NCI-H345 treated with DMSO at 0.1 percent for 48 hours (cell line): ENCODE results near the gene PRKCE.

Experiments used
- DNase-seq: peaks from one replicate; lab custom pipeline; 2025; ENCODE audit not compliant: unreplicated experiment; lab: John Stamatoyannopoulos, UW

PRKCE gene

DNA sequence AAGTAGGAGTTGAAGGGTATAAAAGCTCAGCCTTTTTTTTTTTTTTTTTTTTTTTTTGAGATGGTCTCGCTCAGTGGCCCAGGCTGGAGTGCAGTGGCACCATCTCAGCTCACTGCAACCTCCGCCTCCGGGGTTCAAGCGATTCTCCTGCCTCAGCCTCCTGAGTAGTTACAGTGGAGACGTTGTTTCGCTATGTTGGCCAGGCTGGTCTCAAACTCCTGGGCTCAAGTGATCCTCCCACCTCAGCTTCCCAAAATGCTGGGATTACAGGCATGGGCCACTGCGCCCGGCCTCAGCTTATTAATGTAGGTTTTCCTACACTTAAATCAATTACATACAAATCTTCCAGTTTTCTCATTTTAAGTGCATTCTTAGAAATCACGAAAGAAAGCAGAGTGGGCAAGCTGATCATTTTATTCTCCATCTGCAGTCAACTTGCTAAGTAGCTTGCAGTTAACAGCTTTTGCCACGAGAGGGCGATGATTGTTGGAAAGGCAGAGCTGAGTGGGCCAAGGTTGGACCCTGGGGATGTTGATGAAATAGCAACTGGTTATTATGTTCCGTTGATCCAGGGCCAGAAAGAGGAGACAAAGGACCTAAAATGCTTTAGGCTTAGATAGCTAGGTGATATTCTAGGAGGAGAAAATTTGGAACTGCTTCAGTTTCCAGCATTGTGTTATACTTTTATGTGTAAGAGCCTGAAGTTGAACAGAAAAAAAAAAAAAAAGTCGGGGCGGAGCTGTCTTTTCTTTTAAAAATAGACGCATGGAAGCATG, 411.4 kb downstream of the PRKCE start:
- DNase-seq: peak; percentile 49

GRCh38 chr2:46064396-46064795, 412.9 kb downstream of the PRKCE start:
- DNase-seq: no peak

DNA sequence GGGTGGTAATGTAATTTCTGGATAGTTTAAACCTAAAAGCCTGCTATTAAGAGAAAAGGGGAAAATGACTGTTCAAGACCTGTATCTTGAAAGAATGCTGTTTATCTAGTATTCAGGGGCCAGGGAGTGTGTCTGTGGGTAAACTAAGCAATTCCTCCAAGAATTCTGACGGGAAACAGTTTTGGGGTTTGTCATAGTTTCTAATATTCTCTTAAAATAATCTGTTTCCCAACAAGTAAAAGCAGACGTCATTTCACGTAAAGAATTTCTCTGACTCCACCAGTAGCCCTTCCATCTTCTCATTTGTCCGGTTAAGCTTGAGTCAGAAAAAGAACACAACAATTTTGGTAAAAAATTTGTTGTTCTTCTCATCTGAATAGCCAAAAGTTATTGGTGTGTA, 413.7 kb downstream of the PRKCE start:
- DNase-seq: no peak

- DNase-seq: no peak
These were observed 414.6 kb downstream of the PRKCE start for GRCh38 chr2:46066116-46066515.

DNA sequence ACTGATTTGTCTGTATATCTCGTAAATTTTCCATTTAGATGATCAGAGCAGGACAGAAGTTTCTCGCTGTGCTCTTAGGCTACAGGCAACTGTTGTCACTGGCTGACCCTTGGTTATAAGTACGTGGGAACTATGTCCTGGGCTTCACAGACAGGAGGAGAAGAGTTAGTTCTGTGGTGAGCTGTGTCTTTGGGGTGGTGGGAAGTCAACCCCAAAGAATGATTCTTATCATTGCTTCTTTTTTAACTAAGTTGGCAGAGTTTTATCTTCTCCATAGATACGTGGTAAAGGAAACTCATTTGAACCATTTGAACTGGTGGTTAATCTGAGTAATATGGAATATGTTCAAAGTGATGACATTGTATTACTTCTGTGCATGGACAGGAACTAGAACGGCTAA, 415.1 kb downstream of the PRKCE start:
- no peak for DNase-seq

DNA sequence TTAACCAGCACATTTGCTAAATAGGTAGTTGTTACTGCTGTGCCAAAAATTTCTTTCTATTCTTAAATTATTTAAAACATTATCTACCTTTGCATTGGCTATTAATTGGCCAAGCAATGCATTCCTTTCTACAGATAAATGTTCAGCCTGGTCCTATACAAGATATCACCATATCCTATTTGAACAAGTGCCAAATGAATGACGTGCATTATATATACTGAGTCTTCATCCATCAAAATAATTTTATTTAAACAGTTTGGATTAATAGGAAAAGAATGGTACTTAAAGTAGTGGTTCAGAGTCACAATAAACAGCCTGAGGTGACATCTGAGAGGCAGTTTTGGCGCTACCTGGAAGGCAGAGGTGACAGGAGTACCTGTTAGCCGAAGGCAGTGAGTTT, 415.6 kb downstream of the PRKCE start:
- no peak for DNase-seq

DNA sequence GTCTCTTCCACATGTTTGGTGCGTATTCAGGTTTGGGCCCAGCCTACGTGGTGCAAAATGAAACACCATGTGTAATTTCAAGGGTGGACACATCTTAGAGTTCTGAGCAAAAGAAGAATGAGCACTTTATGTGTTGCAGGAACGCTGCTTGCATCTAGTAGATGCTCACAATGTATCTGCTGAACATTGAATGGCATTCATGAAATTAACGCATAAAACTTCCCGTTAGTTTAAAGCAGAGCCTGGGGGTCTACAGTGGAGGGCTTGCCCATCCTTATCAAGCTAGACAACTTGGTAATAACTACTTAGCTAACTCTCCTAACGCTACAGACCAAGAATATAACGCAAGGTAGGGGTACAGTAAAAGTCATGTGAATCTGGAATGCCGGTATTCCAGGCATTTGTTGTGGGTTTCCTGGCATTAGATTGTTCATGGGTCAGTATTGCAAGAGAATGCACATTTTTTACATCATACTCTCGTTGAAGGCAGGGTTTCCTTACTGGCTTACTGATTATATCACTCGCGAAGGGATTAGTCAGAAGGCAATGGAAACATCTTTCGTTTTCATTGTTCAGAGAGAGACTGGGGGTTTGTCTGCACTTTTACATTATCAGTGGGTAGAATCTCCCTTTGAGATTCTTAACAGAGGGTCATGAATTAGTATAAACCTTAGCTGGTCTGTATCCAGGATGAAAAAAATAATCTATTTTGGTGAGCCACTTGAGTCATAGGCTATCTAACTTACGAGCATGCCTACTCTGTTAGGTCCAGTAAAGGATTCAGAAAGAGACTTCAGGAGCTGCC, 416.2 kb downstream of the PRKCE start:
- no peak for DNase-seq

GRCh38 chr2:46068636-46069035, 417.2 kb downstream of the PRKCE start:
- no peak for DNase-seq

GRCh38 chr2:46071074-46071473, 419.6 kb downstream of the PRKCE start:
- no peak for DNase-seq

- DNase-seq: no peak
These were observed 420.8 kb downstream of the PRKCE start for GRCh38 chr2:46072101-46072820.

DNA sequence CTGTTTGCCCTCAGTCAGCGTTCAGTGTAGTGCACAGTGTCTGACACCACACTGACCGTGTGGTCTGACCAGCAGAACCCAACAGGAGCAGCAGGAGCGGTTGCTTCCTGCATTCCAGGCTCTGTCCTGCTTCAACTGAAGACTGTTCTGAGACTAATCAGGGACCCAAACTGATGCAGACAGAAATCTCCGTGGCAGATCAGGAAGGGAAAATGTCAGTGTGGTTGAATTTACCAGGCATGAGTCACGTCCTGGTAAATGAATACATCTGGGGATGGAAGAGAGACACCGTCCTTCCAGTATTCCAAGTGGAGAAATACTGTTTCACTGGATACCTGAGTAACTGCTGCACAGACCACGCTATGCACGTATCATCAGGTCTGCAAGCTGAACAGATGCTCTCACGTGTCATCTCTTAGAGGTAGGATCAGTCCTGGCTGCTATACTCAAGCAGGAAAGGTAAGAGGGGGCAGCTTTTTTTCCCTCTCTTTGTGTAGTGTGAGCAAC, 422.1 kb downstream of the PRKCE start:
- no peak for DNase-seq

DNA sequence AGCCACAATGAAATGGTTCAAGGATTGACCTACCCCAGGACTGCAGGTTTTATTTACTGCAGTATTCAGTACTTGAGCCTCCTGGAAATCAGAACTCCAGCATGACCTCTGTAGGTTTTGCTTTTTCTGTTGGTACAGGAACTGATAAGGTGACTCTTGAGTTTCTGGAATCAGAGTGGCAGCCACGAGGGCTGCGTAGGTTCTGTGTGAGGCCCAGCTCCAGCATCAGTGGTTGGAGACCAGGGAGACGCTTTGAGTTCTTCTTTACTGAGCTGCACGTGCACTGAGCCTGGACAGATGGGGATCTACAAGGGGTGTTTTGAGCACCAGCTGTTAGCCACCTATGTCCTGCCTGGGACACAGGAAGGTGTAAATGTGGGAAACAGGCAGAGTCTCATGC, 423.0 kb downstream of the PRKCE start:
- DNase-seq: no peak

DNA sequence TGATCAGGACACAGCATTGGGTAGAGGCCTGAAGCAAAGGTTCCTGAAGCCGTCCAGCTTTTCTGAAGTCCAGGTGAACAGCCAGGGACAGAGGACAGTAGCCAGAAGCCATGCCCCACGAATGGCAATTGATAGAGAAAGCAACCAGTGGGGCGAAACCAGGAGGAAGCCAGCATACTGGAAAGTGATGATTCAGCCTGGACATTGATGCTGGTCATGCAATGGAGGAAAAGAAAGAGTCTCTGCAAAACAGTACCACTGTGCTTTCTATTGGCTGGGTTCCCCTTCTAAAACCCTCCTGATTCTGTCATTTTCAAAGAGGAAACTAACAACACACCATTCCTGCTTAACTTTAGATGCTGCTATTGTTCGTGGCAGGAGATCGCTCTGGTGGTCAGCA, 424.4 kb downstream of the PRKCE start:
- no peak for DNase-seq

DNA sequence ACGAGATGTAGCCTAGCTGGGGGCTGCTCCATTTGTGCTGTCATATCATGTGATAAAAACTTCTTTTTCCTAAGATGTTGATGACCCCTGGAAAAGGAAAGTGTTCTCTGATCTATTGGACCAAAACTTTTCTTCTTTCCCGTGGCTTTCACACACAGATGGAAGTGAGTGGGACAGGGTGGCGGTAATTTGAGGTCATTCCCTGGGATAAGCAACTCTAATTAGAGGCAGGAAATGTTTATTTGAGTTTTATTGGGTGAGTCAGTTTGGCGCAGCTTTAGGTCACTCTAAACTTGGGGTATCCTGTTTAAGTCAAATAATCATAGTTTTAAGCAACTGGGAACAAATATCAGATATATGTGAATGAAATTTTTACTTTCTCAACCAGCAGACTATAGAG, 424.8 kb downstream of the PRKCE start:
- DNase-seq: no peak

- no peak for DNase-seq
These were observed 425.4 kb downstream of the PRKCE start for GRCh38 chr2:46076875-46077274.

DNA sequence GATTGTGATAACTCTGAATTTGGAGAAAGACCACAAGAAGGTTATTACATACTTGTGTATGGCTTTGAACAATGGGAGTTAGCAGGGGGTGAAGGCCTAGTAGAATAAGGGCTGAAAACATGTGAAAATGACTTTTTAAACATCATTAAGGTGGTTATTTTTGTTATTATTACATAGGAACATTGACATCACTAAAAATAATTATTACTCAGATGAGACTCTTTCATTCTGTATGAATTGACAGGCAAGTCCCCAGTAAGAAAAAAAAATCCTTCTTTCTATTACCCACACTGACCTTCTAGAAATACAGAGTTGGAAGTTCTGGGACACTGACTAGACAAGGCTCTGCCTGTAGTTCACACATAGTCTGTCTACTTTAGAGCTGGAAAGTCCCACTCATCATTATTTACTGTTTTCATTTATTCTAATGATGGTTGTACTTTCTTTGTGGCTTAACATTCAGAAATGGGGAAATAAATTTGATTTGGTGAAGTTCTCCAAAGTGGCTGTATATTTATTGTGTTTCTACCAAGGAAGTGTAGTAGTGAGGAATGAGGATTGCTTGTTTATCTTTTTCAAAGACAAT, 426.1 kb downstream of the PRKCE start:
- DNase-seq: no peak

- DNase-seq: no peak
These were observed 428.6 kb downstream of the PRKCE start for GRCh38 chr2:46079985-46080560.

GRCh38 chr2:46082531-46083485, 431.3 kb downstream of the PRKCE start:
- DNase-seq: no peak

- DNase-seq: no peak
These were observed 435.1 kb downstream of the PRKCE start for GRCh38 chr2:46086578-46087070.

DNA sequence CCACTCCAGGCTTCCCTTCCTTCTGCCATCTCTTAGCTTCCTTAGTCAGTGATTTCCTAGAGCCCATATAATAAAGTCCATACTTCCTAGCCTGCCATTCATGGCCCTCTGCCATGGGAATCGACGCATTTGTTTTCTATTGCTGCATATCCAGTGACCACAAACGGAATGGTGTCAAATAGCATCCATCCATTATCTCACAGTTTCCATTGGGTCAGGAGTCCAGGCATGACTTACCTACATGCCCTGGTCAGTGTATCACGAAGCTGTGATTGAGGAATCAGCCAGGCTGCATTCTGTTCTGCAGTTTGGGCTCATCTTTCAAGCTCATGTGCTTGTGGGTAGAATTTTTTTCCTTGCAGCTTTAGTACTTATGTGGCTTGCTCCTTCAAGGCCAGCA, 436.0 kb downstream of the PRKCE start:
- no peak for DNase-seq
